SK-N-SH (cell line): ENCODE measurements around the gene GCLM.

Experiments
- CTCF ChIP-seq: fragments of 200-600 bp; sonication (generic); IDR thresholded peaks from 2 replicates; pipeline ENCODE4 v1.6.1; 2017; ENCODE audit warnings: antibody characterized with exemption, mild to moderate bottlenecking, moderate library complexity
- RAD21 ChIP-seq: IDR thresholded peaks from 2 replicates; pipeline ENCODE4 v1.6.1; 2012; ENCODE audit warnings: mild to moderate bottlenecking, low read length

- TF ChIP-seq RAD21 (no peak), CTCF (no peak)
These were observed 44.0 kb downstream of the GCLM start for GRCh38 chr1:93865253-93865652.
